Right lobe of liver (tissue), 6 donors: Measurements from ENCODE around the gene AK5. TPM values are rescaled to one million over a fixed set of nuclear protein-coding genes. Genes with fewer than 3 reads are reported as not detected.
A peak's percentile ranks its signal among the peaks of the same experiment; 100 is the strongest.

Experiments
- ATAC-seq, 4 donors: fragments of 200-7000 bp; cut with Tn5 transposase; one replicate each; pipeline ENCODE4 v1.9.1; 2020; ENCODE audit warnings: mild to moderate bottlenecking in 4 of 4, moderate library complexity in 4 of 4
- DNase-seq, 3 donors: peaks; one replicate each; pipeline ENCODE4 v3.0.0-alpha.2; 2020
- H3K27ac ChIP-seq, 3 donors: fragments of 200-600 bp; one replicate each; pipeline ENCODE4 v1.8.0; 2022
- H3K27me3 ChIP-seq, 2 donors: fragments of 200-600 bp; one replicate each; pipeline ENCODE4 v1.8.0; 2022
- H3K36me3 ChIP-seq, 4 donors: fragments of 200-600 bp; sonication (generic) in 1 of 4; one replicate each; pipeline versions ENCODE4 v1.5.1 to v1.8.0; 2017 to 2022; ENCODE audit warnings: control low read depth in 1 of 4
- H3K4me1 ChIP-seq, 4 donors: fragments of 200-600 bp; sonication (generic) in 1 of 4; one replicate each; pipeline versions ENCODE4 v1.5.1 to v1.8.0; 2017 to 2022; ENCODE audit warnings: control low read depth in 1 of 4
- H3K4me3 ChIP-seq, 3 donors: fragments of 200-600 bp; one replicate each; pipeline ENCODE4 v1.8.0; 2022
- H3K9me3 ChIP-seq, 4 donors: fragments of 200-600 bp; sonication (generic) in 1 of 4; one replicate each; pipeline versions ENCODE4 v1.5.1 to v1.8.0; 2017 to 2022; ENCODE audit warnings: control low read depth in 1 of 4
- POLR2A ChIP-seq: fragments of 450-650 bp; IDR thresholded peaks from one replicate; pipeline ENCODE4 v1.6.1; 2017; ENCODE audit warnings: antibody characterized with exemption, mild to moderate bottlenecking
- WGBS: methylation state at CpG from one replicate; pipeline ENCODE4 v1.1.6; 2018; ENCODE audit warnings: low coverage, low lambda C conversion rate; ENCODE audit not compliant: insufficient coverage; ENCODE audit errors: missing lambda C conversion rate; 5-methylcytosine and 5-hydroxymethylcytosine counted together
- intact Hi-C, 2 donors: fragments of 100-400 bp; cut with DNase I; formaldehyde crosslinking; loops; one replicate each; pipeline versions ENCODE4 v1.11.2 to v1.14.1; 2022
- total RNA-seq, 6 experiments: library from RNA; depleted of rRNA in 2 of 6; stranded (reverse); fragments of >200 nt in 2 of 6; fragmentation: NEBNext Ultra II Directional in 3 of 6; extraction: Animal tissue kit (Norgen Biotek cat#: 25700) in 3 of 6; gene quantifications; one replicate each; pipeline versions ENCODE4 v1.1.0 to v1.2.4, GENCODE V29; 2016 to 2023
- TF ChIP-seq, protein P1 (sequence below), 4 donors: fragments of 200-600 bp in 3 of 4; fragments of 450-650 bp in 1 of 4; IDR thresholded peaks; one replicate each; pipeline versions ENCODE4 v1.5.1 to v1.8.0; 2016 to 2022; ENCODE audit warnings: antibody characterized with exemption in 4 of 4, mild to moderate bottlenecking in 2 of 4
- donor health status: DM: no; HTN: yes; CAD: no.
- donor health status: DM: no; HTN: no; CAD: no.
- donor health status: DM: no; HTN: no; CAD: no.
- donor health status: DM: no; HTN: yes; CAD: no.
- donor health status: DM: no; HTN: yes; CAD: no.

Gene AK5
- total RNA-seq, 6 experiments from 2014 or later, result 0.47 to 0.53 TPM; not detected in 4

DNA sequence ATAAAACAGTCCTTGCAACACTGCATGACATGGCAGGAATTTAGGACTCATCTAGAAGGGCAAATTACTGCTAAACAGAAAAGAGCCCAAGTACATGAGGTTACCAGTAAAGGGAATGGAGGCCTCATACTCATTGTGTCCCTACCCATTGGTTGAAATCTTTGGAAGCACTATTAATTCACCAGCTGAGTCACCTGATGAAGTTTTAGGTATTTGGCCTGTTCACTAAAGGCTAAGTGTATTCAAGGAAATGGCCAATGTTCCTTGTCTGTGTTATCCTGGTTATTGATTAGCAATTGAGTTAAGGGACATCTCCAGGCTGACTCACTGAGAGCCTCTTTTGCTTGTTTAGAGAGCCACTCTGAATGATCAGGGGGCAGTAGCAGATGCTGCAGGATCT, 212.2 kb downstream of the AK5 start:
- H3K4me1 ChIP-seq, result no peaks in the 10 kb centered on the region
- intact Hi-C loops, result no loop called here
- no peak overlapping the region for H3K27ac ChIP-seq
- H3K9me3 ChIP-seq, result no peaks in the 10 kb centered on the region
- H3K27me3 ChIP-seq, result no peaks in the 10 kb centered on the region
- TF ChIP-seq POLR2A, result no peak
- TF ChIP-seq, protein P1, sequence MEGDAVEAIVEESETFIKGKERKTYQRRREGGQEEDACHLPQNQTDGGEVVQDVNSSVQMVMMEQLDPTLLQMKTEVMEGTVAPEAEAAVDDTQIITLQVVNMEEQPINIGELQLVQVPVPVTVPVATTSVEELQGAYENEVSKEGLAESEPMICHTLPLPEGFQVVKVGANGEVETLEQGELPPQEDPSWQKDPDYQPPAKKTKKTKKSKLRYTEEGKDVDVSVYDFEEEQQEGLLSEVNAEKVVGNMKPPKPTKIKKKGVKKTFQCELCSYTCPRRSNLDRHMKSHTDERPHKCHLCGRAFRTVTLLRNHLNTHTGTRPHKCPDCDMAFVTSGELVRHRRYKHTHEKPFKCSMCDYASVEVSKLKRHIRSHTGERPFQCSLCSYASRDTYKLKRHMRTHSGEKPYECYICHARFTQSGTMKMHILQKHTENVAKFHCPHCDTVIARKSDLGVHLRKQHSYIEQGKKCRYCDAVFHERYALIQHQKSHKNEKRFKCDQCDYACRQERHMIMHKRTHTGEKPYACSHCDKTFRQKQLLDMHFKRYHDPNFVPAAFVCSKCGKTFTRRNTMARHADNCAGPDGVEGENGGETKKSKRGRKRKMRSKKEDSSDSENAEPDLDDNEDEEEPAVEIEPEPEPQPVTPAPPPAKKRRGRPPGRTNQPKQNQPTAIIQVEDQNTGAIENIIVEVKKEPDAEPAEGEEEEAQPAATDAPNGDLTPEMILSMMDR (IDR thresholded peaks at IDR 0.05), result no peak
- H3K36me3 ChIP-seq, result no peaks in the 10 kb centered on the region
- no peak overlapping the region for H3K4me3 ChIP-seq
- ATAC-seq (no peak), DNase-seq (no peak)

DNA sequence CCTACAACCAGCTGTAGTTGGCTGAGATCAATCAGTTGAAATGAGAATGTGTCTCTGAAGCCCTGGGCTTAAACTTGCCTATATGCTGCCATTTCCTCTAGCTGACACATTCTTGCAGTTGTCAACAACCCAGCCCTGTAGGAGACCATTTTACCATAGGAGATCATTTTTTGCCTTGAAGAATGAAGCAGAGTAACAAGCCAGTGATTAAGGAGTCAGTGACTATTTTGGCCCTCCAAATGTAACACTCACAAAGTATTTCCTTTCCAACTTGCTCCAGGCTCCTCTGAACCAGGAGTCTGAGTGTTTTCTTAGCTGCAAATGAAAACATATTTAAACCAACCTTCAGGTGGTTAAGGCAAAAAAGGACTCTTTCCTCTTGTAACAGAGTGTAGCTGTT, 217.1 kb downstream of the AK5 start:
- TF ChIP-seq, protein P1 (IDR thresholded peaks at IDR 0.05), result no peak
- TF ChIP-seq POLR2A, result no peak
- ATAC-seq, result no peak
- H3K4me3 ChIP-seq, result no peak overlapping the region
- no peak for DNase-seq
- no peak overlapping the region for H3K27ac ChIP-seq
- H3K27me3 ChIP-seq, result no peaks in the 10 kb centered on the region
- H3K4me1 ChIP-seq, result no peaks in the 10 kb centered on the region
- intact Hi-C loops, result no loop called here
- H3K36me3 ChIP-seq, result no peaks in the 10 kb centered on the region
- H3K9me3 ChIP-seq, result no peaks in the 10 kb centered on the region

DNA sequence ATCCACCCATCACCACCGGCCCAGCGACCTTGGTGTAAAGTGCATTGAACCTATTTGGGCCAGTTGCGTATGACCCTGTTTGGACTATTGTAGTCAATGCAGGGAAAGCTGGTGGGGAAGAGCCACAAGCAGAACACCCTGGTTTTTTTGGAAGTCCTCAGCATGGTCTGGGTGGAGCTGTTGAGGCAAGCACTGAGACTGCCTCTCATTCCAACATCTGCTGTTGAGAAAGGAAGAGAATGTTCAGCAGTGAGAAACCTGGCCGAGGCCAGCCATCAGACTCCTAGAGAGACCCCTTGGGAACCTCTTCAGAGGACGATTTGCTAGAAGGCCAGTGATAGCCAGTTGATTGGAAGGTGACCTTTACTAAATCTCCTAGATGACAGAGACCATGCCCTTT, 217.6 kb downstream of the AK5 start:
- no peak overlapping the region for H3K4me3 ChIP-seq
- H3K27me3 ChIP-seq, result no peaks in the 10 kb centered on the region
- ATAC-seq, result no peak
- DNase-seq, result no peak
- no peaks in the 10 kb centered on the region for H3K9me3 ChIP-seq
- intact Hi-C loops, result no loop called here
- no peak overlapping the region for H3K27ac ChIP-seq
- H3K4me1 ChIP-seq, result no peaks in the 10 kb centered on the region
- H3K36me3 ChIP-seq, result no peaks in the 10 kb centered on the region
- TF ChIP-seq, protein P1 (IDR thresholded peaks at IDR 0.05), result no peak
- no peak for TF ChIP-seq POLR2A
- 60% methylated on average over 2 of the region's 5 CpGs for WGBS

DNA sequence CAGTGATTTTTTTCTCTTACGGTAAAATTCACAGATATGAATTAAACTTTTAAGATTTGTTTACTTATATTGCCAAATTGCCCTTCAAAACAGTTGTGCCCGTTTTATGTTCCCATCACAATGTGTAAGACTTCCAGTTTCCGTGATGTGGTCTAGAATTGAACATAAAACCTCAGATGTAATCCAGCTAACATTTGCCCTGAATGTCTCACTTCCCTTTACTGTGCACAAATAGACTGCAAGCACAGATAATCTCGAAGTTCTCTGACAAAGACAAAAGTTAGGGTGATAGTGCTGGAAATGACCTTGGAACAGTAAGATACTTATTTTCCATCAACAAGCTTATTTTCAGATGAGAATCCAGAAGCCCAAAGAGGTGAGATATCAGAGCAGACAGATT, 223.2 kb downstream of the AK5 start:
- Histone ChIP-seq H3K4me1 (no peaks in the 10 kb centered on the region), H3K27me3 (no peaks in the 10 kb centered on the region), H3K36me3 (no peaks in the 10 kb centered on the region), H3K9me3 (no peaks in the 10 kb centered on the region), H3K4me3 (no peak overlapping the region), H3K27ac (no peak overlapping the region)
- no peak for TF ChIP-seq POLR2A
- TF ChIP-seq, protein P1 (IDR thresholded peaks at IDR 0.05), result no peak
- intact Hi-C loops, result no loop called here
- WGBS, result 30% methylated on average over 4 of the region's 4 CpGs
- ATAC-seq (peak; percentile 31 to 82 (median 50)), DNase-seq (no peak)

DNA sequence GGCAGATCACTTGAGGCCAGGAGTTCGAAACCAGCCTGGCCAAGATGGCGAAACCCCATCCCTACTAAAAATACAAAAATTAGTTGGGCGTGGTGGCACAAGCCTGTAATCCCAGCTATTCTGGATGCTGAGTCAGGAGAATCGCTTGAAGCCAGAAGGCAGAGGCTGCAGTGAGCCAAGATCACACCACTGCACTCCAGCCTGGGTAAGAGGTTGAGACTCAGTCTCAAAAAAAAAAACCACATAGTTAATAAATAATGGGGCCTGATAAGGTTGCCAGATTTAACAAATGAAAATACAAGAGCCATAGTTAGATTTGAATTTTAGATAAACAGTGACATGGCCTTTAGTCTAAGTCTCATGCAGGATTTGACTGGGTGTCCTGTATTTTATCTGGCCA, 225.0 kb downstream of the AK5 start:
- WGBS, result 74% methylated on average over 3 of the region's 4 CpGs
- Histone ChIP-seq H3K9me3 (no peaks in the 10 kb centered on the region), H3K36me3 (no peaks in the 10 kb centered on the region), H3K4me1 (no peaks in the 10 kb centered on the region), H3K27ac (no peak overlapping the region), H3K27me3 (no peaks in the 10 kb centered on the region), H3K4me3 (no peak overlapping the region)
- no peak for DNase-seq
- intact Hi-C loops, result no loop called here
- TF ChIP-seq, protein P1 (IDR thresholded peaks at IDR 0.05), result no peak
- TF ChIP-seq POLR2A, result no peak
- no peak for ATAC-seq
